DND-41 (cell line): Measurements from ENCODE around the gene CLTA.

Experiments used
- ATAC-seq: fragments of 200-7000 bp; cut with Tn5 transposase; 3 replicates; pipeline ENCODE4 v1.9.1; 2021; ENCODE audit warnings: low read depth; ENCODE audit not compliant: insufficient read depth
- DNase-seq: peaks from one replicate; pipeline ENCODE4 v3.0.0-alpha.2; 2020
- H2AFZ ChIP-seq: 2 replicates; pipeline ENCODE4 v1.6.0; 2012; ENCODE audit warnings: low read depth, low read length
- H3K27ac ChIP-seq: 2 replicates; pipeline ENCODE4 v1.5.1; 2012; ENCODE audit warnings: low read length, inconsistent platforms
- H3K27me3 ChIP-seq: fragments of 200-600 bp; sonication (generic); 2 replicates; pipeline ENCODE4 v1.6.0; 2012; ENCODE audit warnings: low read length, mild to moderate bottlenecking, inconsistent platforms; ENCODE audit not compliant: insufficient read depth, poor library complexity
- H3K36me3 ChIP-seq: 2 replicates; pipeline ENCODE4 v1.5.1; 2012; ENCODE audit warnings: low read length, inconsistent platforms; ENCODE audit not compliant: insufficient read depth
- H3K4me1 ChIP-seq: 2 replicates; pipeline ENCODE4 v1.5.1; 2012; ENCODE audit warnings: mild to moderate bottlenecking, low read length; ENCODE audit not compliant: insufficient read depth
- H3K4me2 ChIP-seq: 2 replicates; pipeline ENCODE4 v1.6.0; 2012; ENCODE audit warnings: mild to moderate bottlenecking, moderate library complexity, low read length, inconsistent platforms; ENCODE audit not compliant: insufficient read depth
- H3K4me3 ChIP-seq, 2 experiments: fragments of 200-600 bp in 1 of 2; shearing (Covaris generic) in 1 of 2; 2 replicates each; pipeline ENCODE4 v1.5.1; 2012 to 2016; ENCODE audit warnings: inconsistent platforms in 2 of 2, low read length in 2 of 2, mild to moderate bottlenecking in 2 of 2, low read depth in 1 of 2, moderate library complexity in 1 of 2
- H3K79me2 ChIP-seq: 2 replicates; pipeline ENCODE4 v1.6.0; 2012; ENCODE audit warnings: low read length, inconsistent platforms; ENCODE audit not compliant: insufficient read depth
- H3K9ac ChIP-seq: 2 replicates; pipeline ENCODE4 v1.6.0; 2012; ENCODE audit warnings: low read depth, mild to moderate bottlenecking, inconsistent platforms, low read length, moderate library complexity
- H3K9me3 ChIP-seq: 2 replicates; pipeline ENCODE4 v1.5.1; 2012; ENCODE audit warnings: low read length, moderate library complexity, mild to moderate bottlenecking, inconsistent platforms; ENCODE audit not compliant: insufficient read depth, severe bottlenecking
- H4K20me1 ChIP-seq: 2 replicates; pipeline ENCODE4 v1.6.0; 2012; ENCODE audit warnings: low read length; ENCODE audit not compliant: insufficient read depth
- CTCF ChIP-seq: IDR thresholded peaks from 2 replicates; pipeline ENCODE4 v1.5.1; 2012; ENCODE audit warnings: borderline replicate concordance, low read length, moderate library complexity, mild to moderate bottlenecking; ENCODE audit not compliant: poor library complexity, severe bottlenecking; ENCODE audit errors: extremely low read depth
- EZH2 ChIP-seq: IDR thresholded peaks from 3 replicates; pipeline ENCODE4 v1.6.1; 2012; ENCODE audit warnings: borderline replicate concordance, low read depth, mild to moderate bottlenecking, moderate library complexity, low read length, inconsistent platforms; ENCODE audit not compliant: severe bottlenecking

The CLTA gene

GRCh38 chr9:36249189-36249588, 58.5 kb downstream of the CLTA start:
- Histone ChIP-seq H2AFZ (no peak overlapping the region), H3K9ac (no peak overlapping the region), H3K9me3 (no peaks in the 10 kb centered on the region), H4K20me1 (peaks cover 8% of the 10 kb centered on the region; the same call in 1 of the 2 replicates), H3K79me2 (peaks cover 51% of the 10 kb centered on the region), H3K36me3 (peaks cover 17% of the 10 kb centered on the region), H3K27me3 (no peaks in the 10 kb centered on the region), H3K27ac (no peak overlapping the region), H3K4me2 (no peak overlapping the region), H3K4me1 (no peaks in the 10 kb centered on the region), H3K4me3 (no peak overlapping the region)
- ATAC-seq (no peak), DNase-seq (no peak)
- TF ChIP-seq EZH2 (no peak), CTCF (no peak)

GRCh38 chr9:36250079-36250478, 59.4 kb downstream of the CLTA start:
- peaks cover 8% of the 10 kb centered on the region; the same call in 1 of the 2 replicates for H4K20me1 ChIP-seq
- no peaks in the 10 kb centered on the region for H3K27me3 ChIP-seq
- H2AFZ ChIP-seq, result no peak overlapping the region
- TF ChIP-seq EZH2, result no peak
- no peak for TF ChIP-seq CTCF
- no peak overlapping the region for H3K27ac ChIP-seq
- H3K4me1 ChIP-seq, result no peaks in the 10 kb centered on the region
- DNase-seq, result no peak
- H3K4me2 ChIP-seq, result no peak overlapping the region
- ATAC-seq, result no peak
- peaks cover 58% of the 10 kb centered on the region for H3K79me2 ChIP-seq
- no peaks in the 10 kb centered on the region for H3K9me3 ChIP-seq
- no peak overlapping the region for H3K4me3 ChIP-seq
- H3K9ac ChIP-seq, result no peak overlapping the region
- H3K36me3 ChIP-seq, result peaks cover 17% of the 10 kb centered on the region

- TF ChIP-seq EZH2, result no peak
- TF ChIP-seq CTCF, result no peak
- H3K36me3 ChIP-seq, result peaks cover 7% of the 10 kb centered on the region; the same call in 1 of the 2 replicates
- DNase-seq, result no peak
- H3K4me2 ChIP-seq, result no peak overlapping the region
- no peaks in the 10 kb centered on the region for H3K27me3 ChIP-seq
- peaks cover 70% of the 10 kb centered on the region for H3K79me2 ChIP-seq
- peaks cover 1% of the 10 kb centered on the region; the same call in 1 of the 2 replicates for H3K4me1 ChIP-seq
- peaks cover 8% of the 10 kb centered on the region; the same call in 1 of the 2 replicates for H4K20me1 ChIP-seq
- H3K4me3 ChIP-seq, result no peak overlapping the region
- no peak overlapping the region for H2AFZ ChIP-seq
- no peaks in the 10 kb centered on the region for H3K9me3 ChIP-seq
- H3K9ac ChIP-seq, result no peak overlapping the region
- H3K27ac ChIP-seq, result no peak overlapping the region
- ATAC-seq, result no peak
These were observed 60.7 kb downstream of the CLTA start for GRCh38 chr9:36251428-36251827.
